Measurements from ENCODE around the gene C2orf72. TPM values are rescaled to one million over a fixed set of nuclear protein-coding genes. Genes with fewer than 3 reads are reported as not detected.
A peak's percentile ranks its signal among the peaks of the same experiment; 100 is the strongest.

Gene C2orf72
- total and polyA plus RNA-seq, 2 of the 13 experiments (the other 11 are each of a cell fraction or from before 2014, with no cell fraction given) = 147 to 203 TPM

DNA sequence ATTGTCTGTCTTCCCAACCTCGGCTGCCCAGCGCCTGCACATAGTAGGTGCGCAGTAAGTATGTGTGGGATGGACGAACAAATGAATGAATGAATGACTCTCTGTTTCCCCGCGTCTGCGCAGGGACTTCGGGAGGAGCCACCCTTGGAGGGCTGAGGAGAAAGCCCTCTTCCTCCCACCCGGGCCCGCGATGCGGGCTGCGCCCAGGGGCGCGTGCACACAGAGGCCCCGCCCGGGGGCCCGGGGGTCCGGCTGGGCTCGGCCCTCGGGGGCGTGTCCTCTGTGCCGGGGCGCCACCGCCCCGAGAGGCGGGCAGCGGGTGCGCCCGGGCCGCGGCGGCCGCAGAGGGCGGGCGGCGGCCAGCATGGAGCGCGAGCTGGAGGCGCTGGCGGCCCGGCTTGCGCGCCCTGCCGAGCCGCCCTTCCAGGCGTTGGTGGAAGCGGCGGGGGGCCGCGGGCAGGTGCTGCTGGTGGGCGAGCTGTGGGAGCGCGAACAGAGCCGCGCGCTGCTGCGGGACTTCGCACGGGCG is at the start of gene C2orf72 (continued):
- TF ChIP-seq, protein P1, sequence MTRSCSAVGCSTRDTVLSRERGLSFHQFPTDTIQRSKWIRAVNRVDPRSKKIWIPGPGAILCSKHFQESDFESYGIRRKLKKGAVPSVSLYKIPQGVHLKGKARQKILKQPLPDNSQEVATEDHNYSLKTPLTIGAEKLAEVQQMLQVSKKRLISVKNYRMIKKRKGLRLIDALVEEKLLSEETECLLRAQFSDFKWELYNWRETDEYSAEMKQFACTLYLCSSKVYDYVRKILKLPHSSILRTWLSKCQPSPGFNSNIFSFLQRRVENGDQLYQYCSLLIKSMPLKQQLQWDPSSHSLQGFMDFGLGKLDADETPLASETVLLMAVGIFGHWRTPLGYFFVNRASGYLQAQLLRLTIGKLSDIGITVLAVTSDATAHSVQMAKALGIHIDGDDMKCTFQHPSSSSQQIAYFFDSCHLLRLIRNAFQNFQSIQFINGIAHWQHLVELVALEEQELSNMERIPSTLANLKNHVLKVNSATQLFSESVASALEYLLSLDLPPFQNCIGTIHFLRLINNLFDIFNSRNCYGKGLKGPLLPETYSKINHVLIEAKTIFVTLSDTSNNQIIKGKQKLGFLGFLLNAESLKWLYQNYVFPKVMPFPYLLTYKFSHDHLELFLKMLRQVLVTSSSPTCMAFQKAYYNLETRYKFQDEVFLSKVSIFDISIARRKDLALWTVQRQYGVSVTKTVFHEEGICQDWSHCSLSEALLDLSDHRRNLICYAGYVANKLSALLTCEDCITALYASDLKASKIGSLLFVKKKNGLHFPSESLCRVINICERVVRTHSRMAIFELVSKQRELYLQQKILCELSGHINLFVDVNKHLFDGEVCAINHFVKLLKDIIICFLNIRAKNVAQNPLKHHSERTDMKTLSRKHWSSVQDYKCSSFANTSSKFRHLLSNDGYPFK (CRISPR knock-in tag; IDR thresholded peaks at IDR 0.05; ENCODE audit: borderline replicate concordance) = no peak
- TF ChIP-seq ZNF264 (CRISPR knock-in tag; IDR thresholded peaks at IDR 0.05) (no peak), SCMH1 (CRISPR knock-in tag; IDR thresholded peaks at IDR 0.05; ENCODE audit: borderline replicate concordance) (no peak), DPF2 (CRISPR knock-in tag; IDR thresholded peaks at IDR 0.05; ENCODE audit: borderline replicate concordance, low read depth) (no peak), HNRNPL (IDR thresholded peaks at IDR 0.05; ENCODE audit: low read depth, low read length) (no peak), DR1 (CRISPR knock-in tag; IDR thresholded peaks at IDR 0.05) (no peak), GLI4 (CRISPR knock-in tag; IDR thresholded peaks at IDR 0.05; ENCODE audit: borderline replicate concordance) (no peak), GATA4 (IDR thresholded peaks at IDR 0.05; ENCODE audit: borderline replicate concordance, low read depth) (no peak), ZNF354B (CRISPR knock-in tag; IDR thresholded peaks at IDR 0.05) (no peak), MIER3 (CRISPR knock-in tag; IDR thresholded peaks at IDR 0.05; ENCODE audit: borderline replicate concordance) (no peak), ZNF10 (CRISPR knock-in tag; IDR thresholded peaks at IDR 0.05; ENCODE audit: borderline replicate concordance, low read depth) (no peak), SIN3A (IDR thresholded peaks at IDR 0.05; ENCODE audit: borderline replicate concordance, low read depth, low read length) (peak; percentile 73; the same call in 1 of the 2 replicates), MZF1 (CRISPR knock-in tag; IDR thresholded peaks at IDR 0.05; ENCODE audit: borderline replicate concordance) (no peak)
- TF ChIP-seq, protein P2, sequence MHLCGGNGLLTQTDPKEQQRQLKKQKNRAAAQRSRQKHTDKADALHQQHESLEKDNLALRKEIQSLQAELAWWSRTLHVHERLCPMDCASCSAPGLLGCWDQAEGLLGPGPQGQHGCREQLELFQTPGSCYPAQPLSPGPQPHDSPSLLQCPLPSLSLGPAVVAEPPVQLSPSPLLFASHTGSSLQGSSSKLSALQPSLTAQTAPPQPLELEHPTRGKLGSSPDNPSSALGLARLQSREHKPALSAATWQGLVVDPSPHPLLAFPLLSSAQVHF (CRISPR knock-in tag; IDR thresholded peaks at IDR 0.05) = 0 out of 2 replicates have a peak, but pooled peaks have one; percentile 45
- TF ChIP-seq, protein P3, sequence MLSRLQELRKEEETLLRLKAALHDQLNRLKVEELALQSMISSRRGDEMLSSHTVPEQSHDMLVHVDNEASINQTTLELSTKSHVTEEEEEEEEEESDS (CRISPR knock-in tag; IDR thresholded peaks at IDR 0.05; ENCODE audit: borderline replicate concordance) = no peak
- TF ChIP-seq, protein P4, sequence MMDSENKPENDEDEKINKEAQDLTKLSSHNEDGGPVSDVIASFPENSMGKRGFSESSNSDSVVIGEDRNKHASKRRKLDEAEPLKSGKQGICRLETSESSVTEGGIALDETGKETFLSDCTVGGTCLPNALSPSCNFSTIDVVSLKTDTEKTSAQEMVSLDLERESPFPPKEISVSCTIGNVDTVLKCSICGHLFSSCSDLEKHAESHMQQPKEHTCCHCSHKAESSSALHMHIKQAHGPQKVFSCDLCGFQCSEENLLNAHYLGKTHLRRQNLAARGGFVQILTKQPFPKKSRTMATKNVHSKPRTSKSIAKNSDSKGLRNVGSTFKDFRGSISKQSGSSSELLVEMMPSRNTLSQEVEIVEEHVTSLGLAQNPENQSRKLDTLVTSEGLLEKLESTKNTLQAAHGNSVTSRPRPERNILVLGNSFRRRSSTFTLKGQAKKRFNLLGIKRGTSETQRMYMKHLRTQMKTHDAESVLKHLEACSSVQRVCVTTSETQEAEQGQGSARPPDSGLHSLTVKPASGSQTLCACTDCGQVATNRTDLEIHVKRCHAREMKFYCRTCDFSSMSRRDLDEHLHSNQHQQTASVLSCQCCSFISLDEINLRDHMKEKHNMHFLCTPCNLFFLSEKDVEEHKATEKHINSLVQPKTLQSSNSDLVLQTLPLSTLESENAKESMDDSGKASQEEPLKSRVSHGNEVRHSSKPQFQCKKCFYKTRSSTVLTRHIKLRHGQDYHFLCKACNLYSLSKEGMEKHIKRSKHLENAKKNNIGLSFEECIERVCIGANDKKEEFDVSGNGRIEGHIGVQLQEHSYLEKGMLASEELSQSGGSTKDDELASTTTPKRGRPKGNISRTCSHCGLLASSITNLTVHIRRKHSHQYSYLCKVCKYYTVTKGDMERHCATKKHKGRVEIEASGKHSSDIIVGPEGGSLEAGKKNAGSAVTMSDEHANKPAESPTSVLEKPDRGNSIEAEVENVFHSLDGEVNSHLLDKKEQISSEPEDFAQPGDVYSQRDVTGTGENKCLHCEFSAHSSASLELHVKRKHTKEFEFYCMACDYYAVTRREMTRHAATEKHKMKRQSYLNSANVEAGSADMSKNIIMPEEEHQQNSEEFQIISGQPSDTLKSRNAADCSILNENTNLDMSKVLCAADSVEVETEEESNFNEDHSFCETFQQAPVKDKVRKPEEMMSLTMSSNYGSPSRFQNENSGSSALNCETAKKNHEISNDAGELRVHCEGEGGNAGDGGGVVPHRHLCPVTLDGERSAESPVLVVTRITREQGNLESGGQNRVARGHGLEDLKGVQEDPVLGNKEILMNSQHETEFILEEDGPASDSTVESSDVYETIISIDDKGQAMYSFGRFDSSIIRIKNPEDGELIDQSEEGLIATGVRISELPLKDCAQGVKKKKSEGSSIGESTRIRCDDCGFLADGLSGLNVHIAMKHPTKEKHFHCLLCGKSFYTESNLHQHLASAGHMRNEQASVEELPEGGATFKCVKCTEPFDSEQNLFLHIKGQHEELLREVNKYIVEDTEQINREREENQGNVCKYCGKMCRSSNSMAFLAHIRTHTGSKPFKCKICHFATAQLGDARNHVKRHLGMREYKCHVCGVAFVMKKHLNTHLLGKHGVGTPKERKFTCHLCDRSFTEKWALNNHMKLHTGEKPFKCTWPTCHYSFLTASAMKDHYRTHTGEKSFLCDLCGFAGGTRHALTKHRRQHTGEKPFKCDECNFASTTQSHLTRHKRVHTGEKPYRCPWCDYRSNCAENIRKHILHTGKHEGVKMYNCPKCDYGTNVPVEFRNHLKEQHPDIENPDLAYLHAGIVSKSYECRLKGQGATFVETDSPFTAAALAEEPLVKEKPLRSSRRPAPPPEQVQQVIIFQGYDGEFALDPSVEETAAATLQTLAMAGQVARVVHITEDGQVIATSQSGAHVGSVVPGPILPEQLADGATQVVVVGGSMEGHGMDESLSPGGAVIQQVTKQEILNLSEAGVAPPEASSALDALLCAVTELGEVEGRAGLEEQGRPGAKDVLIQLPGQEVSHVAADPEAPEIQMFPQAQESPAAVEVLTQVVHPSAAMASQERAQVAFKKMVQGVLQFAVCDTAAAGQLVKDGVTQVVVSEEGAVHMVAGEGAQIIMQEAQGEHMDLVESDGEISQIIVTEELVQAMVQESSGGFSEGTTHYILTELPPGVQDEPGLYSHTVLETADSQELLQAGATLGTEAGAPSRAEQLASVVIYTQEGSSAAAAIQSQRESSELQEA (CRISPR knock-in tag; IDR thresholded peaks at IDR 0.05; ENCODE audit: not compliant biosample characterization) = no peak

All from HepG2 (cell line).